AG04450 (cell line): ENCODE results near the gene SAMD10. TPM values are rescaled to one million over a fixed set of nuclear protein-coding genes. Genes with fewer than 3 reads are reported as not detected.

Source experiments
- CTCF ChIA-PET: fragments of 300-600, 350-600 bp; formaldehyde crosslinking; extraction: SDS; loops from one replicate; lab custom pipeline; 2022; ENCODE audit warnings: antibody characterized with exemption, inconsistent platforms; lab: Charles Lee
- POLR2A ChIA-PET: fragments of 350-600 bp; formaldehyde crosslinking; extraction: SDS; loops from one replicate; lab custom pipeline; 2021; ENCODE audit warnings: antibody characterized with exemption, inconsistent platforms; lab: Yijun Ruan, JAX
- DNase-seq: peaks from one replicate; pipeline ENCODE4 v3.0.0-alpha.2; 2011; ENCODE audit warnings: low read depth, low spot score
- H3K27ac ChIP-seq: one replicate; pipeline ENCODE4 v1.5.1; 2012; ENCODE audit warnings: low read depth, low read length, control low read depth
- H3K27me3 ChIP-seq: one replicate; pipeline ENCODE4 v1.6.0; 2012; ENCODE audit warnings: low read length; ENCODE audit not compliant: control insufficient read depth, insufficient read depth
- H3K4me3 ChIP-seq: 2 replicates; pipeline ENCODE4 v1.5.1; 2011; ENCODE audit warnings: mild to moderate bottlenecking, low read depth, low read length, control low read depth
- H3K9me3 ChIP-seq: 2 replicates; pipeline ENCODE4 v1.5.1; 2012; ENCODE audit warnings: low read length; ENCODE audit not compliant: control insufficient read depth, insufficient read depth
- CTCF ChIP-seq: IDR thresholded peaks from 2 replicates; pipeline ENCODE4 v1.5.1; 2011; ENCODE audit warnings: low read depth, low read length, control low read depth, inconsistent platforms
- polyA plus RNA-seq: library from polyadenylated mRNA; depleted of rRNA; stranded (reverse); fragments of >200 nt; gene quantifications from 2 replicates; pipeline ENCODE4 v1.2.3, GENCODE V29; 2011

SAMD10 gene
- polyA plus RNA-seq, 1 experiment: 1.3 TPM

GRCh38 chr20:64024141-64024990 lies 44.9 kb upstream of the SAMD10 start:
- H3K27ac ChIP-seq: no peak overlapping the region
- no peak for TF ChIP-seq CTCF
- no peaks in the 10 kb centered on the region for H3K27me3 ChIP-seq
- ChIA-PET POLR2A (no interaction called here), CTCF (no interaction called here)
- no peak overlapping the region for H3K4me3 ChIP-seq
- DNase-seq: no peak
- no peaks in the 10 kb centered on the region; the same call in 1 of the 2 replicates for H3K9me3 ChIP-seq

- Histone ChIP-seq H3K9me3 (no peaks in the 10 kb centered on the region; the same call in 1 of the 2 replicates), H3K4me3 (no peak overlapping the region), H3K27me3 (no peaks in the 10 kb centered on the region), H3K27ac (no peak overlapping the region)
- ChIA-PET CTCF (no interaction called here), POLR2A (no interaction called here)
- TF ChIP-seq CTCF: no peak
- no peak for DNase-seq
These were observed 44.1 kb upstream of the SAMD10 start for GRCh38 chr20:64023361-64024140.

- Histone ChIP-seq H3K27ac (no peak overlapping the region), H3K4me3 (no peak overlapping the region), H3K27me3 (no peaks in the 10 kb centered on the region), H3K9me3 (no peaks in the 10 kb centered on the region; the same call in 1 of the 2 replicates)
- DNase-seq: no peak
- ChIA-PET CTCF (no interaction called here), POLR2A (no interaction called here)
- no peak for TF ChIP-seq CTCF
These were observed 43.4 kb upstream of the SAMD10 start for GRCh38 chr20:64022671-64023360.

GRCh38 chr20:64021124-64021975 lies 41.9 kb upstream of the SAMD10 start:
- Histone ChIP-seq H3K4me3 (no peak overlapping the region), H3K27me3 (no peaks in the 10 kb centered on the region), H3K9me3 (no peaks in the 10 kb centered on the region; the same call in 1 of the 2 replicates), H3K27ac (no peak overlapping the region)
- no peak for DNase-seq
- no peak for TF ChIP-seq CTCF
- ChIA-PET POLR2A (interaction anchor here (0.7 kb wide), 1 partner anchor 339 kb away, joined by 3 read pairs; no protein-coding TSS in a partner anchor), CTCF (no interaction called here)
